ENCODE data around the gene PRDX6.
"Not testable (repeated sequence)": the region's sequence is repeated elsewhere in the genome, so short reads cannot be mapped to it uniquely, and the experiment has no call there.

PRDX6 gene

DNA sequence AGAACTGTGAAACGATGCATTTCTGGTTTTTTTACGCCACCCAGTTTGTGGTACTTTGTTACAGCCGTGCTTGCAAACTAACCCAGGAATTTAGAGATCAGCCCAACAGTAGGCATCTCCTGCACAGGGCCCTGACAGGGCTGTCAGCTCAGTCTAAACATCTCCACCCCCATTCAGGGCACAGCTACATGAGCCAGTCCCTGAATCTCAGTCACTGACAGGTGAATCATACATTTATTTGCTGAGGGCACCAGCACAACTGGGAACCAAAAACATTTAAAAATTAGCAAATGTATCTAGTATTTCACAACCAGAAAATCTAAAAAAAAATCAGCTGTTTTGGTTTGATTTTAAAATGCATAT is 30.7 kb downstream of the PRDX6 start:
- DNase-seq (ENCODE audit: low read depth): no peak
- TF ChIP-seq, protein P1, sequence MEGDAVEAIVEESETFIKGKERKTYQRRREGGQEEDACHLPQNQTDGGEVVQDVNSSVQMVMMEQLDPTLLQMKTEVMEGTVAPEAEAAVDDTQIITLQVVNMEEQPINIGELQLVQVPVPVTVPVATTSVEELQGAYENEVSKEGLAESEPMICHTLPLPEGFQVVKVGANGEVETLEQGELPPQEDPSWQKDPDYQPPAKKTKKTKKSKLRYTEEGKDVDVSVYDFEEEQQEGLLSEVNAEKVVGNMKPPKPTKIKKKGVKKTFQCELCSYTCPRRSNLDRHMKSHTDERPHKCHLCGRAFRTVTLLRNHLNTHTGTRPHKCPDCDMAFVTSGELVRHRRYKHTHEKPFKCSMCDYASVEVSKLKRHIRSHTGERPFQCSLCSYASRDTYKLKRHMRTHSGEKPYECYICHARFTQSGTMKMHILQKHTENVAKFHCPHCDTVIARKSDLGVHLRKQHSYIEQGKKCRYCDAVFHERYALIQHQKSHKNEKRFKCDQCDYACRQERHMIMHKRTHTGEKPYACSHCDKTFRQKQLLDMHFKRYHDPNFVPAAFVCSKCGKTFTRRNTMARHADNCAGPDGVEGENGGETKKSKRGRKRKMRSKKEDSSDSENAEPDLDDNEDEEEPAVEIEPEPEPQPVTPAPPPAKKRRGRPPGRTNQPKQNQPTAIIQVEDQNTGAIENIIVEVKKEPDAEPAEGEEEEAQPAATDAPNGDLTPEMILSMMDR (conservative IDR thresholded peaks at IDR 0.05; ENCODE audit: low read depth, low read length): no peak
- no peak overlapping the region for H3K4me3 ChIP-seq (ENCODE audit: low read length)

DNA sequence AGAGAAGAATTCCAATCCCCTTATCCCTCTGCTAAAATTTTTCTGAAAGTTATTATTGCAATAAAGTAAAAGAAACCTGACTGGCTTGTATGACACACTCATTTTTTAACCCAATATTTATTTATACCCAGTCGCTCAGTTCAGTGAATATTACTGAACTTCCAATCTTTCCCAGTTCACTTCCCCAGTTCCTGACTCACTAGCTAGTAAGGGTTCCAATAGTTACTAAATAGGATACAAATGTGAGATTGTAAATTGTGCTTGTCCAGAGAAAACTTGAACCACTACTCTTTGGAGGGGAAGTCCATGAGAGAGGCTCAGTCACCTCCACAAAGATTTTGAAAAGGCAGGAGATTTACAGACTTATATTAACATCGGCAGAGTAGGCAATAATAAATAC is 31.4 kb downstream of the PRDX6 start:
- DNase-seq (ENCODE audit: low read depth): no peak
- no peak overlapping the region for H3K4me3 ChIP-seq (ENCODE audit: low read length)
- TF ChIP-seq, protein P1 (conservative IDR thresholded peaks at IDR 0.05; ENCODE audit: low read depth, low read length): no peak

DNA sequence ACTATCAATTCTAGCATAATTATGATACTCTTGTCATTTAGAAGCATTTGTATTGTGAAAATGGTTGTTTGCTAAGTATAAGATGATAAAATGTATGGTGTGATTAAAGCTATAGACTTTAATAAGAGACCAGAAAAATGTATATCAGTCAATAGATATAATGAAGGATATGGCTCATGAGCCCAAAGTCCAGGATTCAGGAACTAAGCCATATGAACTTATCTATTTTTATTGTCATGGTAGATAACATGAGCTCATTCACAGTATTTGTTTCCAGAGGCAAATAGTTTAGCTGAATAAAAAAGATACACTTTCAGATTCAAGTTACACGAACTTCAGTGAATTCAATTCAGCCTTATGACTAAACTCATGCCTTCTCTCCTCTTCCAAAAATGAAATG is 32.7 kb downstream of the PRDX6 start:
- TF ChIP-seq, protein P1 (conservative IDR thresholded peaks at IDR 0.05; ENCODE audit: low read depth, low read length): no peak
- DNase-seq (ENCODE audit: low read depth): no peak
- no peak overlapping the region for H3K4me3 ChIP-seq (ENCODE audit: low read length)

GRCh38 chr1:173514503-173514902 is 37.4 kb downstream of the PRDX6 start:
- not testable (repeated sequence) for H3K4me3 ChIP-seq (ENCODE audit: low read length); DNase-seq (ENCODE audit: low read depth)

GRCh38 chr1:173520799-173521198 is 43.7 kb downstream of the PRDX6 start:
- no peak overlapping the region for H3K4me3 ChIP-seq (ENCODE audit: low read length)

GRCh38 chr1:173523329-173523728 is 46.2 kb downstream of the PRDX6 start:
- no peak overlapping the region for H3K4me3 ChIP-seq (ENCODE audit: low read length)
- TF ChIP-seq, protein P1 (conservative IDR thresholded peaks at IDR 0.05; ENCODE audit: low read depth, low read length): no peak
- DNase-seq (ENCODE audit: low read depth): no peak

More at GRCh38 chr1:173520799-173521198, 43.7 kb downstream of the PRDX6 start:
- TF ChIP-seq, protein P1 (conservative IDR thresholded peaks at IDR 0.05; ENCODE audit: low read depth, low read length): no peak
- no peak for DNase-seq (ENCODE audit: low read depth)

DNA sequence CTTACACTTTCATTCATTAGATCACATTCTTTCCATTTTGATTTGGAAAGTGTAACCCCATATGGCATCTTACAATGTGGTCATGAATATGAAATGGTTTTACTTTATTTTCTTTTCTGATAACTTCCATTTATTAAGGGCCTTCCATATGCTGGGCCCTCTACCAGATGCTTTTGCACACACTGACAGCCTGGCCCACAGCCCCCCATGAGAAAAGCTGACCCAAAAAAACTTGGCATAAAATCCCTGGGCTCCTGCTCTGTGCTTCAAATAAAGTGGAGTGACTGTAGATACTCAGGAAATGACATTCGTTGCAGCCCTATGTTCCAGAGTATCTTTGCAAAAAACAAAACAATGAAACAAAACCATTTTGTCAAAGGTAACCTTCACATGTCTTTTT is 48.8 kb downstream of the PRDX6 start:
- TF ChIP-seq, protein P1 (conservative IDR thresholded peaks at IDR 0.05; ENCODE audit: low read depth, low read length): no peak
- no peak for DNase-seq (ENCODE audit: low read depth)
- no peak overlapping the region for H3K4me3 ChIP-seq (ENCODE audit: low read length)

Data from retinal pigment epithelial cell (primary cell).